ENCODE measurements around the gene ALX4. TPM values are rescaled to one million over a fixed set of nuclear protein-coding genes. Genes with fewer than 3 reads are reported as not detected.

The ALX4 gene
- total and polyA plus RNA-seq, 9 of the 15 experiments (the other 6 are each of a cell fraction or from before 2014, with no cell fraction given): 0.07 to 1.2 (median 0.33) TPM

DNA sequence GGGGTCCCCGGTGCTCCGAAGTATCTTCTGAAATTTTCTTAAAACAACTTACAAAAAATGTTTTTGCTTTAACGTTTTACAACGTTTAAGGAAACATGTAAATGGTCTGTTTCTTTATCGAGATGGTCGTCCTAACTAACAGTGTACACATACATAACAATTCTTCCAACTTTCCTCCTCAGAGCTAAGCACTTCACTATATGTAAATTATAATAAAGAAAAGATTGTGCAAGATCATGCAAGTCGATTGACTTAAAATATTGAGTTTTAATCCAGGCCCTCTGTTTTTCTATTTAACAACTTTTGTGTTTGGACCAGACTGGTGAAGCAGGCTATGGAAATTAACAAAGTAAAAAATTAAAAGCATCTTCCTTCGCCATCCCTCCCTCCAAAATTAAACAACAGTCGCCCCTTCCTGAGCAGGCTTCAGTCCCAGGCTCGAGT lies 4.9 kb downstream of the ALX4 start:
- peaks cover 37 to 78% of the 10 kb centered on the region in 2 experiments; a peak in 4 of 5 replicates for H3K27me3 ChIP-seq (ENCODE audit: control insufficient read depth in 2 of 2, insufficient read depth in 2 of 2, low read length in 2 of 2)
- H3K9me1 ChIP-seq (ENCODE audit: control insufficient read depth, insufficient read depth, low read length): no peaks in the 10 kb centered on the region
- H3K9ac ChIP-seq (ENCODE audit: insufficient read depth in 1 of 2, low read depth in 2 of 2, low read length in 2 of 2): no peak overlapping the region
- H3K79me2 ChIP-seq (ENCODE audit: control insufficient read depth, insufficient read depth, low read length): no peaks in the 10 kb centered on the region
- H3K9me3 ChIP-seq (replicated peaks; ENCODE audit: control insufficient read depth, insufficient read depth, low read depth, low read length): no peaks in the 10 kb centered on the region
- DNase-seq (ENCODE audit: extremely low read depth in 1 of 4, low spot score in 3 of 4): no peak
- no peak overlapping the region for H3K27ac ChIP-seq (ENCODE audit: extremely low read depth, low read depth, low read length)
- H3K4me3 ChIP-seq: no peak overlapping the region
- no peak overlapping the region for H3K4me2 ChIP-seq (ENCODE audit: insufficient read depth, low read length)
- FAIRE-seq: no peak
- TF ChIP-seq KLF1 (tag; IDR thresholded peaks at IDR 0.05) (no peak), CEBPG (CRISPR knock-in tag; IDR thresholded peaks at IDR 0.05) (no peak), CEBPG (tag; conservative IDR thresholded peaks at IDR 0.05 in 1 of 2, IDR thresholded peaks at IDR 0.05 in 1 of 2) (peak in 1 of 2 experiments; percentile 8; a peak in 1 of 4 replicates), CEBPB (tag; IDR thresholded peaks at IDR 0.05) (peak; percentile 46; the same call in 1 of the 2 replicates), PTBP1 (IDR thresholded peaks at IDR 0.05; ENCODE audit: low read depth, low read length) (no peak)
- BruUV-seq (replicated peaks): no TSS peak
- CTCF ChIA-PET (ENCODE audit: low intra/inter-chr PET ratio): no interaction called here
- no peak for ATAC-seq
- peaks cover 12 to 34% of the 10 kb centered on the region in 2 experiments; a peak in 4 of 5 replicates for H3K4me1 ChIP-seq (replicated peaks in 1 of 2; ENCODE audit: control insufficient read depth in 2 of 2, insufficient read depth in 2 of 2, low read length in 2 of 2)
- H4K20me1 ChIP-seq (replicated peaks; ENCODE audit: control insufficient read depth, insufficient read depth, low read length): no peaks in the 10 kb centered on the region; the same call in 1 of the 2 replicates
- H3K36me3 ChIP-seq (ENCODE audit: control insufficient read depth, insufficient read depth, low read length): no peaks in the 10 kb centered on the region
- 16% methylated on average over 10 of the region's 10 CpGs for WGBS (ENCODE audit: insufficient coverage, low coverage, missing lambda C conversion rate)
- no peak overlapping the region for H2AFZ ChIP-seq (ENCODE audit: low read depth, low read length)
- in situ Hi-C loops (cut with MboI): no loop called here
- intact Hi-C loops (cut with micrococcal nuclease): no loop called here
- POLR2A ChIA-PET: no interaction called here
